Measurements from ENCODE around the gene NFATC3.

GRCh38 chr16:68083239-68083781 is 1.9 kb upstream of the NFATC3 start:
- TF ChIP-seq, protein P1, sequence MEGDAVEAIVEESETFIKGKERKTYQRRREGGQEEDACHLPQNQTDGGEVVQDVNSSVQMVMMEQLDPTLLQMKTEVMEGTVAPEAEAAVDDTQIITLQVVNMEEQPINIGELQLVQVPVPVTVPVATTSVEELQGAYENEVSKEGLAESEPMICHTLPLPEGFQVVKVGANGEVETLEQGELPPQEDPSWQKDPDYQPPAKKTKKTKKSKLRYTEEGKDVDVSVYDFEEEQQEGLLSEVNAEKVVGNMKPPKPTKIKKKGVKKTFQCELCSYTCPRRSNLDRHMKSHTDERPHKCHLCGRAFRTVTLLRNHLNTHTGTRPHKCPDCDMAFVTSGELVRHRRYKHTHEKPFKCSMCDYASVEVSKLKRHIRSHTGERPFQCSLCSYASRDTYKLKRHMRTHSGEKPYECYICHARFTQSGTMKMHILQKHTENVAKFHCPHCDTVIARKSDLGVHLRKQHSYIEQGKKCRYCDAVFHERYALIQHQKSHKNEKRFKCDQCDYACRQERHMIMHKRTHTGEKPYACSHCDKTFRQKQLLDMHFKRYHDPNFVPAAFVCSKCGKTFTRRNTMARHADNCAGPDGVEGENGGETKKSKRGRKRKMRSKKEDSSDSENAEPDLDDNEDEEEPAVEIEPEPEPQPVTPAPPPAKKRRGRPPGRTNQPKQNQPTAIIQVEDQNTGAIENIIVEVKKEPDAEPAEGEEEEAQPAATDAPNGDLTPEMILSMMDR (conservative IDR thresholded peaks at IDR 0.05; ENCODE audit: low read depth, low read length) = no peak
- no peak for TF ChIP-seq EZH2 (IDR thresholded peaks at IDR 0.05; ENCODE audit: low read length, unreplicated experiment)
- no peak for TF ChIP-seq EZH2phosphoT487 (IDR thresholded peaks at IDR 0.05; ENCODE audit: borderline replicate concordance, low read length)

Data from PC-3 (cell line).